NT2/D1 (cell line): ENCODE measurements around the gene INPP1.
A peak's percentile ranks its signal among the peaks of the same experiment; 100 is the strongest.
"Not testable (repeated sequence)": the region's sequence is repeated elsewhere in the genome, so short reads cannot be mapped to it uniquely, and the experiment has no call there.

ENCODE experiments used
- DNase-seq: peaks from one replicate; pipeline ENCODE4 v3.0.0-alpha.2; 2011; ENCODE audit warnings: low read depth, low spot score
- H3K27me3 ChIP-seq: 2 replicates; pipeline ENCODE4 v1.6.0; 2011; ENCODE audit warnings: mild to moderate bottlenecking; ENCODE audit not compliant: insufficient read length, insufficient read depth
- H3K36me3 ChIP-seq: 2 replicates; pipeline ENCODE4 v1.6.1; 2011; ENCODE audit warnings: mild to moderate bottlenecking, low read length, mixed read lengths; ENCODE audit not compliant: insufficient read depth, insufficient read length
- H3K4me1 ChIP-seq: 2 replicates; pipeline ENCODE4 v1.5.1; 2011; ENCODE audit not compliant: insufficient read depth, insufficient read length
- H3K4me3 ChIP-seq: 2 replicates; pipeline ENCODE4 v1.5.1; 2011; ENCODE audit warnings: low read depth; ENCODE audit not compliant: insufficient read length
- H3K9ac ChIP-seq: 2 replicates; pipeline ENCODE4 v1.6.0; 2011; ENCODE audit warnings: low read depth; ENCODE audit not compliant: insufficient read length
- H3K9me3 ChIP-seq: 2 replicates; pipeline ENCODE4 v1.5.1; 2011; ENCODE audit warnings: mild to moderate bottlenecking, low read length; ENCODE audit not compliant: insufficient read depth
- SUZ12 ChIP-seq: IDR thresholded peaks from 2 replicates; pipeline ENCODE4 v1.6.1; 2011; ENCODE audit not compliant: insufficient read length, insufficient read depth; ENCODE audit errors: extremely low read depth
- YY1 ChIP-seq: IDR thresholded peaks from 2 replicates; pipeline ENCODE4 v1.6.1; 2011; ENCODE audit not compliant: insufficient read length, insufficient read depth
- ZNF274 ChIP-seq: IDR thresholded peaks from 2 replicates; pipeline ENCODE4 v1.6.1; 2011; ENCODE audit warnings: mild to moderate bottlenecking, low read depth, low read length

INPP1 gene

DNA sequence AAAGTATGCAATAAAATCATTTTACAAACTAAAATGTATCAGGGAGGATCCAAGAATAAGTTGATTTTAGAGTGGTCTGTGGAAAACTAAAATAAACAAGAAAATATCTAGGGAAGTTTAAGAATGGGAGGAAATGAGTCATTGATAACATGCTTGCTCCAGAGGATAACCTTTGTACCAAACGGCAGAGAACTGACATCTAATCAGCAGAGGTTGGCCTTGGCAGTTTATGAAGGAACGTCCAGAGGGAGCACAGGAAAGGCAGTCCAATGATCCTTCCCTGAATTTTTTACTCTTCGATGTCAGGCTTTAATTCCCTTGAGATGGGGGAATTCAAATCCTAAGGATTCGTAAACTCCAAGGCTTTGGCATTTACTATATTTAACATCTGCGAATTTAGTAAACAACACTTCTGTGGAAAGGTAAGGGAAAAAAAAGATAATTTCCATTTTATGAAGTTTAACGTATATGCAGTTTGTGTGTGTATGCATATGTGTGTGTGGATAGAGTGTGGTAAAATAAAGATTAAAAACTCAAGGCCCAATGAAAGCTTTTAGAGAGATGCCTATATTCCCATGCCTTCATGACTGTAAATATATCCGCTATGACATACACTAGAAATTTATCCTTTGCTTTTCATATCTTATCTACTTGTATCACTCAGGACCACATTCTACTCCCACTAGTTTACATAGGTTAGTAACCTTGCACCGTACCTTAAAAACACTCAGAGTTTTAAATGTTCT lies 8.7 kb upstream of the INPP1 start:
- H3K27me3 ChIP-seq: no peaks in the 10 kb centered on the region
- no peak overlapping the region for H3K4me3 ChIP-seq
- H3K4me1 ChIP-seq: no peaks in the 10 kb centered on the region
- TF ChIP-seq ZNF274 (no peak), YY1 (no peak), SUZ12 (no peak)
- H3K9me3 ChIP-seq: no peaks in the 10 kb centered on the region
- DNase-seq: no peak
- H3K9ac ChIP-seq: no peak overlapping the region
- H3K36me3 ChIP-seq: no peaks in the 10 kb centered on the region

DNA sequence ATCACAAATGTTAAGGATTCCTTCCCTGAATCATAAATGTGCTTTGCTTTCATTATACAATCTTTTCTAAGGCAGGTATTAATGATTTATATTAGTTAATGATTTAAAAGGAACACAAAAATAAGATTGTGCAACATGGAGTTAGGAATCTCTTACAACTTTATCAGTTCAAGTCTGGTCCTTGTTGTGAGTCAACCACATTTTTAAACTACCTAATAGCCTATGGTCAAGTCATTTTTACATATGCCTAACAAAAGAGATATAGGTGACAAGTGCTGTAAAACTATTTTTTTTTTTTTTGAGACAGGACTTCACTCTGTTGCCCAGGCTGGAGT lies 8.2 kb upstream of the INPP1 start:
- H3K4me3 ChIP-seq: no peak overlapping the region
- H3K9ac ChIP-seq: no peak overlapping the region
- DNase-seq: no peak
- H3K9me3 ChIP-seq: no peaks in the 10 kb centered on the region
- no peak for TF ChIP-seq SUZ12
- TF ChIP-seq YY1: no peak
- no peak for TF ChIP-seq ZNF274
- no peaks in the 10 kb centered on the region for H3K27me3 ChIP-seq
- H3K36me3 ChIP-seq: no peaks in the 10 kb centered on the region
- H3K4me1 ChIP-seq: no peaks in the 10 kb centered on the region

GRCh38 chr2:190335584-190335983 lies 7.8 kb upstream of the INPP1 start:
- not testable (repeated sequence) for H3K9ac ChIP-seq, H3K4me1 ChIP-seq, H3K9me3 ChIP-seq, H3K27me3 ChIP-seq, DNase-seq, H3K36me3 ChIP-seq, H3K4me3 ChIP-seq

DNA sequence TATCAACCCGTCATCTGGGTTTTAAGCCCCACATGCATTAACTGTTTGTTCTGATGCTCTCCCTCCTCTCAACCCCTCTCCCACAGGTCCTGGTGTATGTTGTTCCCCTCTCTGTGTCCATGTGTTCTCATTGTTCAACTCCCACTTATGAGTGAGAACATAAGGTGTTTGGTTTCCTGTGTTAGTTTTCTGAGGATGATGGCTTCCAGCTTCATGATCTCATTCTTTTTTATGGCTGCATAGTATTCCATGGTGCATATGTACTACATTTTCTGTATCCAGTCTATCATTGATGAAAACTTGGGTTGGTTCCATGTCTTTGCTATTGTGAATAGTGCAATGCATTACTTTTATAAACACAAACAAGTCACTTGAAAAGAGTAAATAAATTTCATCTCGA lies 7.0 kb upstream of the INPP1 start:
- H3K27me3 ChIP-seq: no peaks in the 10 kb centered on the region
- H3K4me3 ChIP-seq: no peak overlapping the region
- no peaks in the 10 kb centered on the region for H3K36me3 ChIP-seq
- no peak for TF ChIP-seq SUZ12
- TF ChIP-seq YY1: no peak
- no peak for TF ChIP-seq ZNF274
- H3K4me1 ChIP-seq: no peaks in the 10 kb centered on the region
- H3K9ac ChIP-seq: no peak overlapping the region
- DNase-seq: no peak
- H3K9me3 ChIP-seq: no peaks in the 10 kb centered on the region

- Histone ChIP-seq H3K9ac (no peak overlapping the region), H3K36me3 (no peaks in the 10 kb centered on the region)
Measured at GRCh38 chr2:190338453-190338852, 4.9 kb upstream of the INPP1 start.

DNA sequence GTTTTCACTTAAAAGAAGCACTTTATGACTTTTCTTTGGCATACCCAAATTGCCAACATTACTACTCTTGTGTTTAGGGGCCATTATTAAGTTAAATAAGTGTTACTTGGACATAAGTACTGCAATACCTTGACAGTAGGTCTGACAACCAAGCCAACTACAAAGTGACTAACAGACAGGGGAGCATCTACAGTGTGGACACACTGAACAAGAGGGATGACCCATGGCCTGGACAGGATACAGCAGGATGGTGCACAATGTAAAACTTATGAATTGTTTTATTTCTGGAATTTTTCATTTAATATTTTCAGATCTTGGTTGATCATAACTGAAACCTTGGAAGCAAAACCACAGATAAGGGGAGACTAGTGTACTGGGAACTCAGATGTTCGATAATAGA lies 4.0 kb upstream of the INPP1 start:
- Histone ChIP-seq H3K27me3 (peaks cover 11% of the 10 kb centered on the region), H3K4me3 (no peak overlapping the region), H3K4me1 (no peaks in the 10 kb centered on the region), H3K36me3 (no peaks in the 10 kb centered on the region), H3K9ac (no peak overlapping the region), H3K9me3 (no peaks in the 10 kb centered on the region)
- TF ChIP-seq YY1 (no peak), SUZ12 (no peak), ZNF274 (no peak)
- no peak for DNase-seq

More at GRCh38 chr2:190338453-190338852, 4.9 kb upstream of the INPP1 start:
- Histone ChIP-seq H3K4me1 (no peaks in the 10 kb centered on the region), H3K27me3 (peaks cover 7% of the 10 kb centered on the region), H3K4me3 (no peak overlapping the region), H3K9me3 (no peaks in the 10 kb centered on the region)
- DNase-seq: no peak
- no peak for TF ChIP-seq SUZ12
- TF ChIP-seq ZNF274: no peak
- no peak for TF ChIP-seq YY1

GRCh38 chr2:190340369-190340768 lies 3.0 kb upstream of the INPP1 start:
- DNase-seq: peak; percentile 32
- no peaks in the 10 kb centered on the region for H3K9me3 ChIP-seq
- H3K4me1 ChIP-seq: no peaks in the 10 kb centered on the region
- no peak for TF ChIP-seq ZNF274
- no peak for TF ChIP-seq YY1
- no peak for TF ChIP-seq SUZ12
- H3K36me3 ChIP-seq: no peaks in the 10 kb centered on the region
- H3K4me3 ChIP-seq: no peak overlapping the region
- peaks cover 11% of the 10 kb centered on the region for H3K27me3 ChIP-seq
- H3K9ac ChIP-seq: no peak overlapping the region

GRCh38 chr2:190342611-190343010 lies 778 bp upstream of the INPP1 start:
- Histone ChIP-seq H3K9me3 (no peaks in the 10 kb centered on the region), H3K27me3 (peaks cover 11% of the 10 kb centered on the region), H3K36me3 (no peaks in the 10 kb centered on the region), H3K4me3 (no peak overlapping the region), H3K4me1 (no peaks in the 10 kb centered on the region), H3K9ac (no peak overlapping the region)
- no peak for DNase-seq
- TF ChIP-seq SUZ12 (no peak), ZNF274 (no peak), YY1 (no peak)
